NB4 (cell line): ENCODE results near the gene LOC101059915.

Experiments
- DNase-seq: peaks from one replicate; pipeline ENCODE4 v3.0.0; 2010; ENCODE audit warnings: low read depth
- H3K4me3 ChIP-seq: one replicate; pipeline ENCODE4 v1.5.1; 2011; ENCODE audit warnings: mild to moderate bottlenecking, low read depth, low read length, moderate library complexity
- CTCF ChIP-seq: IDR thresholded peaks from one replicate; pipeline ENCODE4 v1.5.1; 2012; ENCODE audit warnings: low read depth, low read length
- MYC ChIP-seq: IDR thresholded peaks from 2 replicates; pipeline ENCODE4 v1.6.1; 2011; ENCODE audit warnings: low read depth, low read length
- POLR2A ChIP-seq: IDR thresholded peaks from 2 replicates; pipeline ENCODE4 v1.6.1; 2011; ENCODE audit warnings: mild to moderate bottlenecking; ENCODE audit not compliant: insufficient read length; ENCODE audit errors: extremely low read depth
- TF ChIP-seq, protein P1 (sequence below): IDR thresholded peaks from 2 replicates; pipeline ENCODE4 v1.6.1; 2011; ENCODE audit warnings: low read depth, low read length

LOC101059915 gene

GRCh38 chrX:71619986-71620385 is 47.4 kb upstream of the LOC101059915 start:
- DNase-seq = peak; percentile 24
- TF ChIP-seq, protein P1, sequence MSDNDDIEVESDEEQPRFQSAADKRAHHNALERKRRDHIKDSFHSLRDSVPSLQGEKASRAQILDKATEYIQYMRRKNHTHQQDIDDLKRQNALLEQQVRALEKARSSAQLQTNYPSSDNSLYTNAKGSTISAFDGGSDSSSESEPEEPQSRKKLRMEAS = no peak
- TF ChIP-seq POLR2A (no peak), CTCF (no peak), MYC (no peak)
- no peak overlapping the region for H3K4me3 ChIP-seq

DNA sequence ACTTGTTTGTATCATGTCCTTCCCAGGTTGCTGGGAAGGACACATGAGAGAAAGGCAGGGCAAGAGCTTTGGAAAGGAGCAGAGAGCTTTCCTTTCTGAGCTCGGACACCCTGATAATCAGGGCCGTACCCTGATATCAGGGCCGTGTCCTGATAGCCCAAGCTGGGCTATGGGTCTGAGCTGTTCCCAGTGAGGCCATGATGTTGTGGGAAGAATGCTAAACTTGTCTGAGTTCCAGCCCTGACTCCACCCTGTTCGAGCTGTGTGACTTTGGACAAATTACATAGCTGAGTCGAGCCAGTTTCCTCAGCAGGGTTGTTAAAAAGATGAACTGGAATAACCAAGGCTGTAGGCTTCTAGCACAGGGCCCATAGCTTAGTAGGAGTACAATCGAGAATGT is 45.7 kb upstream of the LOC101059915 start:
- no peak overlapping the region for H3K4me3 ChIP-seq
- DNase-seq = no peak
- TF ChIP-seq, protein P1 = no peak
- no peak for TF ChIP-seq CTCF

GRCh38 chrX:71622032-71622575 is 45.2 kb upstream of the LOC101059915 start:
- DNase-seq = no peak
- no peak overlapping the region for H3K4me3 ChIP-seq
- TF ChIP-seq CTCF = no peak
- TF ChIP-seq, protein P1 = no peak
- TF ChIP-seq MYC = no peak
- no peak for TF ChIP-seq POLR2A

DNA sequence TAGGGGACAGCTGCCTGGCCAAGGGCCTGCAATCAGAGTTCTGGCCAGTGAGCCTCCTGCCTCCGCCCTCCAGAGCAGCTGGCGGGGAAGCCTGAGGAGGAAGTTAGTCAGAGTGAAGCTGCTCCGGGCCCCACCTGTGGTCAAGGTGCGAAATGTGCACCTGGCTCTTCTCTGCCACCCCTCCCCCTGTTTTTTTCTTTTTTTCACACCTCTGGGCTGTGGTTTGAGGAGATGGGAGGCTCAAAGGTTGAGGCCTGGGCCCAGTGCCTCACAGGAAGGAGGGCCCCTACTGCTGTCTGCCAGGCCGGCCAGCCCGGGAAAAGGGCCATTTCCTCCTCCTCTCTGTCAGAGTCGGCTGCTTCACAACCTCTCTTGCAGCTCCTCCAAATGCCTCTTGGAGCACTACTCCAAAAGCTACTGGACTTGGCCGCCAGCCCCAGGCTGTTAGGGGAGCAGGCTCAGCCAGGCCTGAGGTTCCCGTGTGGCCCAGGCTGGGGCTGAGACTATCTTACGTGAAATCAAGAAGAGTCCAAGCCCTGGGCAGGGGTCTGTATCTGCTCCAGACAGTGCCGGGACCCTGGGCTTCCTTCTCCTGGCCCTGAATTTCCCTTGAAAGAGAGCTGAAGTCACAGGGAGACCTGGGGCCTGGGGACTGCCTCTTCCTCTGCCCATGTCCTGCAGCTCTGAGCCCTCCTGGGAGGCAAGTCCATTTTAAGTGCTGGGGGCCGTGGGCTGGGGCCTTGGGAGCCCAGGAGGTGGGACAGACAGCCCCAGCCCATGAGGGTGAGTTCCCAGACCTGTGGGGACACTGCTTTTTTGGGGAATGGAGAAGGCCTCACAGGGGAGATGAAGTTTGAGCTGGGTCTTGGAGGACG is 44.5 kb upstream of the LOC101059915 start:
- no peak overlapping the region for H3K4me3 ChIP-seq
- peak; percentile 78 for DNase-seq
- TF ChIP-seq MYC (no peak), CTCF (peak; percentile 8), POLR2A (no peak)

GRCh38 chrX:71623714-71624113 is 43.6 kb upstream of the LOC101059915 start:
- peak; percentile 17 for DNase-seq
- H3K4me3 ChIP-seq = no peak overlapping the region
- TF ChIP-seq, protein P1 = no peak
- no peak for TF ChIP-seq POLR2A
- no peak for TF ChIP-seq CTCF
- TF ChIP-seq MYC = no peak
